MCF 10A (cell line): ENCODE results near the gene LCN9. TPM values are rescaled to one million over a fixed set of nuclear protein-coding genes. Genes with fewer than 3 reads are reported as not detected.

Experiments used
- BruUV-seq: library from RNA; stranded (reverse); fragments of 400-500 nt; replicated peaks from 2 replicates; lab custom pipeline; 2021; lab: Mats Ljungman, UMichigan
- CTCF ChIA-PET: fragments of 300-600 bp; sonication (Branson Sonifier 250); formaldehyde crosslinking; extraction: SDS; loops from one replicate; lab custom pipeline; 2021; ENCODE audit warnings: antibody characterized with exemption, inconsistent platforms; lab: Yijun Ruan, JAX
- POLR2A ChIA-PET: fragments of 300-600, 350-650 bp; sonication (Branson Sonifier 250); formaldehyde crosslinking; extraction: SDS; loops from one replicate; lab custom pipeline; 2020; ENCODE audit warnings: antibody characterized with exemption, inconsistent platforms; lab: Yijun Ruan, JAX
- DNase-seq: peaks from one replicate; pipeline ENCODE4 v3.0.0-alpha.2; 2018; ENCODE audit not compliant: unreplicated experiment
- H3K27ac Mint-ChIP-seq: one replicate; pipeline ENCODE4 v1.8.0; 2022; ENCODE audit warnings: mild to moderate bottlenecking, low read depth, mixed read lengths; ENCODE audit not compliant: unreplicated experiment
- H3K27me3 Mint-ChIP-seq: one replicate; pipeline ENCODE4 v1.8.0; 2022; ENCODE audit warnings: mixed read lengths; ENCODE audit not compliant: insufficient read depth, unreplicated experiment
- H3K36me3 Mint-ChIP-seq: one replicate; pipeline ENCODE4 v1.8.0; 2022; ENCODE audit warnings: mild to moderate bottlenecking, moderate library complexity, mixed read lengths; ENCODE audit not compliant: insufficient read depth, unreplicated experiment
- H3K4me1 Mint-ChIP-seq: one replicate; pipeline ENCODE4 v1.8.0; 2022; ENCODE audit warnings: mixed read lengths; ENCODE audit not compliant: insufficient read depth, unreplicated experiment
- H3K4me3 Mint-ChIP-seq: one replicate; pipeline ENCODE4 v1.8.0; 2022; ENCODE audit warnings: mild to moderate bottlenecking, moderate library complexity, mixed read lengths; ENCODE audit not compliant: unreplicated experiment
- H3K9me3 Mint-ChIP-seq: one replicate; pipeline ENCODE4 v1.8.0; 2022; ENCODE audit warnings: mixed read lengths; ENCODE audit not compliant: unreplicated experiment
- CTCF ChIP-seq: fragments of 200-600 bp; IDR thresholded peaks from one replicate; pipeline ENCODE4 v1.8.0; 2022; ENCODE audit warnings: antibody characterized with exemption, mild to moderate bottlenecking; ENCODE audit not compliant: unreplicated experiment
- intact Hi-C: fragments of 100-400 bp; cut with micrococcal nuclease; formaldehyde crosslinking; loops from 2 replicates; pipeline ENCODE4 v1.14.1; 2022
- total RNA-seq: library from RNA; stranded (reverse); gene quantifications from 2 replicates; pipeline ENCODE4 v1.2.3, GENCODE V29; 2022

Gene LCN9
- total RNA-seq, 1 experiment from 2014 or later = not detected

- intact Hi-C loops = loop anchor here (10.0 kb wide), 1 partner anchor 100 kb away; no protein-coding TSS in a partner anchor
- Mint-ChIP-seq H3K4me3 (no peak overlapping the region), H3K9me3 (no peaks in the 10 kb centered on the region), H3K27me3 (peaks cover 16% of the 10 kb centered on the region), H3K4me1 (no peaks in the 10 kb centered on the region), H3K27ac (no peak overlapping the region), H3K36me3 (no peaks in the 10 kb centered on the region)
- no peak for TF ChIP-seq CTCF
- no peak for DNase-seq
- BruUV-seq = no TSS peak
- CTCF ChIA-PET = interaction anchor here (0.9 kb wide), 1 partner anchor 38 kb away, joined by 3 read pairs; no protein-coding TSS in a partner anchor
- POLR2A ChIA-PET = no interaction called here
Measured at GRCh38 chr9:135704483-135704882, 41.4 kb downstream of the LCN9 start.

- Mint-ChIP-seq H3K4me1 (no peaks in the 10 kb centered on the region), H3K27me3 (peaks cover 25% of the 10 kb centered on the region), H3K36me3 (no peaks in the 10 kb centered on the region), H3K27ac (no peak overlapping the region), H3K9me3 (no peaks in the 10 kb centered on the region), H3K4me3 (no peak overlapping the region)
- ChIA-PET CTCF (interaction anchor here (0.8 to 1.1 kb wide), 2 partner anchors 102 to 162 kb away, joined by 3 read pairs; no protein-coding TSS in a partner anchor), POLR2A (no interaction called here)
- no peak for DNase-seq
- no TSS peak for BruUV-seq
- TF ChIP-seq CTCF = no peak
- intact Hi-C loops = loop anchor here (10.0 kb wide), 1 partner anchor 101 kb away; no protein-coding TSS in a partner anchor
Measured at GRCh38 chr9:135705376-135705775, 42.3 kb downstream of the LCN9 start.

- peaks cover 33% of the 10 kb centered on the region for H3K27me3 Mint-ChIP-seq
- BruUV-seq = no TSS peak
- ChIA-PET CTCF (interaction anchor here (0.6 to 0.8 kb wide), 2 partner anchors 79 to 103 kb away, joined by 3 to 5 read pairs; no protein-coding TSS in a partner anchor), POLR2A (no interaction called here)
- DNase-seq = no peak
- no peaks in the 10 kb centered on the region for H3K4me1 Mint-ChIP-seq
- H3K4me3 Mint-ChIP-seq = no peak overlapping the region
- H3K27ac Mint-ChIP-seq = no peak overlapping the region
- TF ChIP-seq CTCF = no peak
- no peaks in the 10 kb centered on the region for H3K36me3 Mint-ChIP-seq
- H3K9me3 Mint-ChIP-seq = no peaks in the 10 kb centered on the region
- intact Hi-C loops = loop anchor here (10.0 kb wide), 1 partner anchor 101 kb away; no protein-coding TSS in a partner anchor
Measured at GRCh38 chr9:135706288-135706687, 43.2 kb downstream of the LCN9 start.

- Mint-ChIP-seq H3K27ac (no peak overlapping the region), H3K36me3 (no peaks in the 10 kb centered on the region), H3K9me3 (no peaks in the 10 kb centered on the region), H3K4me3 (peak overlapping the region; percentile 22), H3K4me1 (no peaks in the 10 kb centered on the region), H3K27me3 (peaks cover 33% of the 10 kb centered on the region)
- BruUV-seq = no TSS peak
- no peak for DNase-seq
- intact Hi-C loops = loop anchor here (10.0 kb wide), 1 partner anchor 103 kb away; no protein-coding TSS in a partner anchor
- CTCF ChIA-PET = no interaction called here
- no peak for TF ChIP-seq CTCF
- POLR2A ChIA-PET = interaction anchor here (0.6 kb wide), 1 partner anchor 13 kb away, joined by 3 read pairs; no protein-coding TSS in a partner anchor
Measured at GRCh38 chr9:135707252-135708138, 44.4 kb downstream of the LCN9 start.
